Measurements from ENCODE around the gene ERBB2. TPM values are rescaled to one million over a fixed set of nuclear protein-coding genes. Genes with fewer than 3 reads are reported as not detected.

The ERBB2 gene
- total and polyA plus RNA-seq, 2 of the 13 experiments (the other 11 are each of a cell fraction or from before 2014, with no cell fraction given): 57.7 to 64.1 TPM

DNA sequence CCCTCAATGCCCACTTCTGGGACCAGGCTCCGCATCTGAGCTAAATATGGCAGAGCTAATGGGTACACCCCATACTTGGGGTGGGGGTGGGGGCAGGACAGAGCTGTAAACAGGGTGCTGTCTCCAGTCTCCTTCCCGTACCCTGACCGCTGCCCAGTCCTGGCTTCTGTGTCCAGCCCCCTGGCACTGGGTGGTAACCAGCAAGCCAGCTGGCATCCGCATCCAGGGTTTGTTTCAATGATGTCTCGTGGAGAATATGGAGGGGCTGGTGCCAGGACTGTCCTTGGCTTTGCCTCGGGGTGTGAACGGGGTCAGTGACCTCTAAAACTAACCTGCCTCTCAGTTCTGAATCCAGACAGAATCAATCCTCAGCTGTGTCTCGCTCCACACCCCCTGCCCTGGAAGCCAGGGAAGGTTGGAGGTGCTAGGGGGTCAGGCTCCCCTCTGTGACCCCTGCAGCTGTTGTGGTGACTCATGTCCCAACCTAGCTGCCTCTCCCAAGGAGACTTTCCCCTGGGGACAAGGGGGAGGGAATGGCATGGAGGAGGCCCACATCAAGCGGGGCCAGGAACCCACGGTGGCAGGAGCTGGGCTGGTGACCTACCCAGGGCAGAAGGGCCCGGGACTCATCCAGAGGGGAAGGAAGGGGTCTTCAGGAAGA, 33.1 kb upstream of the ERBB2 start (continued):
- TF ChIP-seq KDM2A (CRISPR knock-in tag; IDR thresholded peaks at IDR 0.05; ENCODE audit: borderline replicate concordance, low read depth) (0 out of 2 replicates have a peak, but pooled peaks have one; percentile 17), ZFX (CRISPR knock-in tag; IDR thresholded peaks at IDR 0.05; ENCODE audit: low read depth) (no peak), ZMYM3 (CRISPR knock-in tag; IDR thresholded peaks at IDR 0.05) (peak; percentile 17; the same call in 1 of the 2 replicates), ZNF296 (CRISPR knock-in tag; conservative IDR thresholded peaks at IDR 0.05) (no peak), ZNF879 (CRISPR knock-in tag; IDR thresholded peaks at IDR 0.05) (no peak), RBM39 (IDR thresholded peaks at IDR 0.05; ENCODE audit: low read depth, low read length, poor library complexity, severe bottlenecking) (peak; percentile 42), GTF3A (CRISPR knock-in tag; conservative IDR thresholded peaks at IDR 0.05) (no peak), FOSL2 (CRISPR knock-in tag; IDR thresholded peaks at IDR 0.05) (peak; percentile 47), ZBTB7A (CRISPR knock-in tag; IDR thresholded peaks at IDR 0.05) (no peak)
- TF ChIP-seq, protein P1, sequence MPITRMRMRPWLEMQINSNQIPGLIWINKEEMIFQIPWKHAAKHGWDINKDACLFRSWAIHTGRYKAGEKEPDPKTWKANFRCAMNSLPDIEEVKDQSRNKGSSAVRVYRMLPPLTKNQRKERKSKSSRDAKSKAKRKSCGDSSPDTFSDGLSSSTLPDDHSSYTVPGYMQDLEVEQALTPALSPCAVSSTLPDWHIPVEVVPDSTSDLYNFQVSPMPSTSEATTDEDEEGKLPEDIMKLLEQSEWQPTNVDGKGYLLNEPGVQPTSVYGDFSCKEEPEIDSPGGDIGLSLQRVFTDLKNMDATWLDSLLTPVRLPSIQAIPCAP (CRISPR knock-in tag; IDR thresholded peaks at IDR 0.05; ENCODE audit: low read depth): no peak
- TF ChIP-seq, protein P2, sequence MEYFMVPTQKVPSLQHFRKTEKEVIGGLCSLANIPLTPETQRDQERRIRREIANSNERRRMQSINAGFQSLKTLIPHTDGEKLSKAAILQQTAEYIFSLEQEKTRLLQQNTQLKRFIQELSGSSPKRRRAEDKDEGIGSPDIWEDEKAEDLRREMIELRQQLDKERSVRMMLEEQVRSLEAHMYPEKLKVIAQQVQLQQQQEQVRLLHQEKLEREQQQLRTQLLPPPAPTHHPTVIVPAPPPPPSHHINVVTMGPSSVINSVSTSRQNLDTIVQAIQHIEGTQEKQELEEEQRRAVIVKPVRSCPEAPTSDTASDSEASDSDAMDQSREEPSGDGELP (IDR thresholded peaks at IDR 0.05; ENCODE audit: borderline replicate concordance, low read depth): 0 out of 2 replicates have a peak, but pooled peaks have one; percentile 50
- TF ChIP-seq, protein P3, sequence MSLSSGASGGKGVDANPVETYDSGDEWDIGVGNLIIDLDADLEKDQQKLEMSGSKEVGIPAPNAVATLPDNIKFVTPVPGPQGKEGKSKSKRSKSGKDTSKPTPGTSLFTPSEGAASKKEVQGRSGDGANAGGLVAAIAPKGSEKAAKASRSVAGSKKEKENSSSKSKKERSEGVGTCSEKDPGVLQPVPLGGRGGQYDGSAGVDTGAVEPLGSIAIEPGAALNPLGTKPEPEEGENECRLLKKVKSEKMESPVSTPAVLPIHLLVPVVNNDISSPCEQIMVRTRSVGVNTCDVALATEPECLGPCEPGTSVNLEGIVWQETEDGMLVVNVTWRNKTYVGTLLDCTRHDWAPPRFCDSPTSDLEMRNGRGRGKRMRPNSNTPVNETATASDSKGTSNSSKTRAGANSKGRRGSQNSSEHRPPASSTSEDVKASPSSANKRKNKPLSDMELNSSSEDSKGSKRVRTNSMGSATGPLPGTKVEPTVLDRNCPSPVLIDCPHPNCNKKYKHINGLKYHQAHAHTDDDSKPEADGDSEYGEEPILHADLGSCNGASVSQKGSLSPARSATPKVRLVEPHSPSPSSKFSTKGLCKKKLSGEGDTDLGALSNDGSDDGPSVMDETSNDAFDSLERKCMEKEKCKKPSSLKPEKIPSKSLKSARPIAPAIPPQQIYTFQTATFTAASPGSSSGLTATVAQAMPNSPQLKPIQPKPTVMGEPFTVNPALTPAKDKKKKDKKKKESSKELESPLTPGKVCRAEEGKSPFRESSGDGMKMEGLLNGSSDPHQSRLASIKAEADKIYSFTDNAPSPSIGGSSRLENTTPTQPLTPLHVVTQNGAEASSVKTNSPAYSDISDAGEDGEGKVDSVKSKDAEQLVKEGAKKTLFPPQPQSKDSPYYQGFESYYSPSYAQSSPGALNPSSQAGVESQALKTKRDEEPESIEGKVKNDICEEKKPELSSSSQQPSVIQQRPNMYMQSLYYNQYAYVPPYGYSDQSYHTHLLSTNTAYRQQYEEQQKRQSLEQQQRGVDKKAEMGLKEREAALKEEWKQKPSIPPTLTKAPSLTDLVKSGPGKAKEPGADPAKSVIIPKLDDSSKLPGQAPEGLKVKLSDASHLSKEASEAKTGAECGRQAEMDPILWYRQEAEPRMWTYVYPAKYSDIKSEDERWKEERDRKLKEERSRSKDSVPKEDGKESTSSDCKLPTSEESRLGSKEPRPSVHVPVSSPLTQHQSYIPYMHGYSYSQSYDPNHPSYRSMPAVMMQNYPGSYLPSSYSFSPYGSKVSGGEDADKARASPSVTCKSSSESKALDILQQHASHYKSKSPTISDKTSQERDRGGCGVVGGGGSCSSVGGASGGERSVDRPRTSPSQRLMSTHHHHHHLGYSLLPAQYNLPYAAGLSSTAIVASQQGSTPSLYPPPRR (CRISPR knock-in tag; IDR thresholded peaks at IDR 0.05; ENCODE audit: borderline replicate concordance): no peak
- TF ChIP-seq, protein P4, sequence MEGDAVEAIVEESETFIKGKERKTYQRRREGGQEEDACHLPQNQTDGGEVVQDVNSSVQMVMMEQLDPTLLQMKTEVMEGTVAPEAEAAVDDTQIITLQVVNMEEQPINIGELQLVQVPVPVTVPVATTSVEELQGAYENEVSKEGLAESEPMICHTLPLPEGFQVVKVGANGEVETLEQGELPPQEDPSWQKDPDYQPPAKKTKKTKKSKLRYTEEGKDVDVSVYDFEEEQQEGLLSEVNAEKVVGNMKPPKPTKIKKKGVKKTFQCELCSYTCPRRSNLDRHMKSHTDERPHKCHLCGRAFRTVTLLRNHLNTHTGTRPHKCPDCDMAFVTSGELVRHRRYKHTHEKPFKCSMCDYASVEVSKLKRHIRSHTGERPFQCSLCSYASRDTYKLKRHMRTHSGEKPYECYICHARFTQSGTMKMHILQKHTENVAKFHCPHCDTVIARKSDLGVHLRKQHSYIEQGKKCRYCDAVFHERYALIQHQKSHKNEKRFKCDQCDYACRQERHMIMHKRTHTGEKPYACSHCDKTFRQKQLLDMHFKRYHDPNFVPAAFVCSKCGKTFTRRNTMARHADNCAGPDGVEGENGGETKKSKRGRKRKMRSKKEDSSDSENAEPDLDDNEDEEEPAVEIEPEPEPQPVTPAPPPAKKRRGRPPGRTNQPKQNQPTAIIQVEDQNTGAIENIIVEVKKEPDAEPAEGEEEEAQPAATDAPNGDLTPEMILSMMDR (CRISPR knock-in tag; IDR thresholded peaks at IDR 0.05): no peak
- TF ChIP-seq, protein P5, sequence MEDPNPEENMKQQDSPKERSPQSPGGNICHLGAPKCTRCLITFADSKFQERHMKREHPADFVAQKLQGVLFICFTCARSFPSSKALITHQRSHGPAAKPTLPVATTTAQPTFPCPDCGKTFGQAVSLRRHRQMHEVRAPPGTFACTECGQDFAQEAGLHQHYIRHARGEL (CRISPR knock-in tag; IDR thresholded peaks at IDR 0.05): 0 out of 2 replicates have a peak, but pooled peaks have one; percentile 9
- TF ChIP-seq, protein P6, sequence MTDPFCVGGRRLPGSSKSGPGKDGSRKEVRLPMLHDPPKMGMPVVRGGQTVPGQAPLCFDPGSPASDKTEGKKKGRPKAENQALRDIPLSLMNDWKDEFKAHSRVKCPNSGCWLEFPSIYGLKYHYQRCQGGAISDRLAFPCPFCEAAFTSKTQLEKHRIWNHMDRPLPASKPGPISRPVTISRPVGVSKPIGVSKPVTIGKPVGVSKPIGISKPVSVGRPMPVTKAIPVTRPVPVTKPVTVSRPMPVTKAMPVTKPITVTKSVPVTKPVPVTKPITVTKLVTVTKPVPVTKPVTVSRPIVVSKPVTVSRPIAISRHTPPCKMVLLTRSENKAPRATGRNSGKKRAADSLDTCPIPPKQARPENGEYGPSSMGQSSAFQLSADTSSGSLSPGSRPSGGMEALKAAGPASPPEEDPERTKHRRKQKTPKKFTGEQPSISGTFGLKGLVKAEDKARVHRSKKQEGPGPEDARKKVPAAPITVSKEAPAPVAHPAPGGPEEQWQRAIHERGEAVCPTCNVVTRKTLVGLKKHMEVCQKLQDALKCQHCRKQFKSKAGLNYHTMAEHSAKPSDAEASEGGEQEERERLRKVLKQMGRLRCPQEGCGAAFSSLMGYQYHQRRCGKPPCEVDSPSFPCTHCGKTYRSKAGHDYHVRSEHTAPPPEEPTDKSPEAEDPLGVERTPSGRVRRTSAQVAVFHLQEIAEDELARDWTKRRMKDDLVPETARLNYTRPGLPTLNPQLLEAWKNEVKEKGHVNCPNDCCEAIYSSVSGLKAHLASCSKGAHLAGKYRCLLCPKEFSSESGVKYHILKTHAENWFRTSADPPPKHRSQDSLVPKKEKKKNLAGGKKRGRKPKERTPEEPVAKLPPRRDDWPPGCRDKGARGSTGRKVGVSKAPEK (CRISPR knock-in tag; IDR thresholded peaks at IDR 0.05; ENCODE audit: borderline replicate concordance): 0 out of 2 replicates have a peak, but pooled peaks have one; percentile 32
